ENCODE data around the gene DPM3. TPM values are rescaled to one million over a fixed set of nuclear protein-coding genes. Genes with fewer than 3 reads are reported as not detected.

DPM3 gene
- total and polyA plus RNA-seq, 2 experiments from 2014 or later: 96.3 to 121 TPM

DNA sequence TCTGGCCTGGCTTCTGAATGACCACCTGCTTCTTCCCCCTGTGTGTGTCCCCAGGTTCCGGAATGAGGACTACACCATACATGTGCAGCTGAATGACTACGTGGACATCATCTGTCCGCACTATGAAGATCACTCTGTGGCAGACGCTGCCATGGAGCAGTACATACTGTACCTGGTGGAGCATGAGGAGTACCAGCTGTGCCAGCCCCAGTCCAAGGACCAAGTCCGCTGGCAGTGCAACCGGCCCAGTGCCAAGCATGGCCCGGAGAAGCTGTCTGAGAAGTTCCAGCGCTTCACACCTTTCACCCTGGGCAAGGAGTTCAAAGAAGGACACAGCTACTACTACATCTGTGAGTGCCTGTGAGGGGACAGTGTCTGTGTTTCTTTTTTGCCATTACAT is 9.0 kb downstream of the DPM3 start:
- no peak for DNase-seq (ENCODE audit: low spot score)
- H2AFZ ChIP-seq: no peak overlapping the region
- no peaks in the 10 kb centered on the region for H4K20me1 ChIP-seq (ENCODE audit: insufficient read depth, poor library complexity, severe bottlenecking)
- peak overlapping the region; percentile 97 for H3K27ac ChIP-seq
- H3K36me3 ChIP-seq (replicated peaks; ENCODE audit: insufficient read depth, low read depth): no peaks in the 10 kb centered on the region
- no peaks in the 10 kb centered on the region for H3K9me3 ChIP-seq (ENCODE audit: low read depth)
- peaks cover 24% of the 10 kb centered on the region for H3K4me1 ChIP-seq (ENCODE audit: insufficient read depth)
- no peaks in the 10 kb centered on the region for H3K27me3 ChIP-seq
- TF ChIP-seq EZH2phosphoT487 (IDR thresholded peaks at IDR 0.05; ENCODE audit: low read depth, severe bottlenecking, unreplicated experiment) (no peak), CTCF (IDR thresholded peaks at IDR 0.05; ENCODE audit: poor library complexity) (no peak), EZH2 (IDR thresholded peaks at IDR 0.05; ENCODE audit: borderline replicate concordance) (no peak)
- peak overlapping the region; percentile 98 for H3K4me2 ChIP-seq
- H3K4me3 ChIP-seq: no peak overlapping the region
- H3K9me2 ChIP-seq (replicated peaks; ENCODE audit: insufficient read depth): no peaks in the 10 kb centered on the region
- WGBS (ENCODE audit: low lambda C conversion rate, missing lambda C conversion rate): 94% methylated on average over 8 of the region's 8 CpGs
- peaks cover 47% of the 10 kb centered on the region for H3K79me2 ChIP-seq

- Histone ChIP-seq H4K20me1 (ENCODE audit: insufficient read depth, poor library complexity, severe bottlenecking) (no peaks in the 10 kb centered on the region), H3K27ac (peak overlapping the region; percentile 97), H3K4me1 (ENCODE audit: insufficient read depth) (peaks cover 33% of the 10 kb centered on the region), H3K4me2 (peak overlapping the region; percentile 98), H3K4me3 (peak overlapping the region; percentile 9), H3K9me2 (replicated peaks; ENCODE audit: insufficient read depth) (no peaks in the 10 kb centered on the region), H3K27me3 (no peaks in the 10 kb centered on the region), H3K79me2 (peaks cover 47% of the 10 kb centered on the region), H3K36me3 (replicated peaks; ENCODE audit: insufficient read depth, low read depth) (no peaks in the 10 kb centered on the region), H3K9me3 (ENCODE audit: low read depth) (no peaks in the 10 kb centered on the region), H2AFZ (no peak overlapping the region)
- WGBS (ENCODE audit: low lambda C conversion rate, missing lambda C conversion rate): 20% methylated on average over 5 of the region's 6 CpGs
- TF ChIP-seq CTCF (IDR thresholded peaks at IDR 0.05; ENCODE audit: poor library complexity) (no peak), EZH2phosphoT487 (IDR thresholded peaks at IDR 0.05; ENCODE audit: low read depth, severe bottlenecking, unreplicated experiment) (no peak), EZH2 (IDR thresholded peaks at IDR 0.05; ENCODE audit: borderline replicate concordance) (no peak)
- DNase-seq (ENCODE audit: low spot score): peak; percentile 55
Measured at GRCh38 chr1:155130272-155131006, 9.9 kb downstream of the DPM3 start.

DNA sequence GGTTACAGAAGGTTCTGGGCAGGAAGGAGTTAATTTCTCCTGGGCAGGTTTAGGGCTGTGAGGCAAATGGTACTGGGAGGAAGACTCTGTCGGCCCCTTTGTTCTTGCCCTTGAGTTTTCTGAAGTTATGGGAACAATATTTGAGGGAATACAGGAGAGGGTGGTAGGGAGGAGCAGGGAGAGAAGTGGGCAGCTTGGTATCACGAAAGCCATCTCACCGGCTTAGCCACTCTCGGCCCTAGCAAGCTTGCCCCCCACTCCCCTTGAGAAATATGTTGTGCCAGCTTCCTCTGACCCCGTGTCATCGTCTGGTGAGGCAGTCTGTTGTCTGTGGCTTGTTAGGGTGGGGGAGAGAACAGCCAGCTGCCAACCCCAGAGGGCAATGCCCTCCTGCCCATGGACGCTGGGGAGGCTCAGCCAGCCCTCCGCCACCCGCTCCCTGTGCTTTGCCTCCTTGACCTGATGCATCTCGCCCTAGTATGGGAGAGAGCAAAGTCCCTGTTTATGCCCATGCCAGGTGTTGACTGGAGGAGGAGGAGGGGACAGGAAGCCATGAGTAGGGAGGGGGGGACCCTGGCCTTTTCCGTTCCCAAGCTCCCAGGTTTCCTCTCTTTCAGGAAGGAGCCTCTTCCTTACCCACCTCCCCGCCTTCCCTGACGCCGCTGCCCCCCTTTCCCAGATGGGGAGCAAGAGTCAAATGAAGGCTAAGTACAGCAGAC is 11.4 kb downstream of the DPM3 start:
- 15% methylated on average over 14 of the region's 14 CpGs for WGBS (ENCODE audit: low lambda C conversion rate, missing lambda C conversion rate)
- Histone ChIP-seq H3K9me2 (replicated peaks; ENCODE audit: insufficient read depth) (no peaks in the 10 kb centered on the region), H4K20me1 (ENCODE audit: insufficient read depth, poor library complexity, severe bottlenecking) (no peaks in the 10 kb centered on the region), H3K79me2 (peaks cover 47% of the 10 kb centered on the region), H3K27me3 (no peaks in the 10 kb centered on the region), H3K4me1 (ENCODE audit: insufficient read depth) (peaks cover 37% of the 10 kb centered on the region), H3K4me3 (peak overlapping the region; percentile 45), H2AFZ (no peak overlapping the region), H3K4me2 (peak overlapping the region; percentile 98), H3K36me3 (replicated peaks; ENCODE audit: insufficient read depth, low read depth) (no peaks in the 10 kb centered on the region), H3K27ac (peak overlapping the region; percentile 97), H3K9me3 (ENCODE audit: low read depth) (no peaks in the 10 kb centered on the region)
- TF ChIP-seq EZH2 (IDR thresholded peaks at IDR 0.05; ENCODE audit: borderline replicate concordance): no peak
- no peak for TF ChIP-seq EZH2phosphoT487 (IDR thresholded peaks at IDR 0.05; ENCODE audit: low read depth, severe bottlenecking, unreplicated experiment)
- no peak for TF ChIP-seq CTCF (IDR thresholded peaks at IDR 0.05; ENCODE audit: poor library complexity)
- peak; percentile 70 for DNase-seq (ENCODE audit: low spot score)
